ENCODE results near the gene SMIM38.
"Not testable (repeated sequence)": the region's sequence is repeated elsewhere in the genome, so short reads cannot be mapped to it uniquely, and the experiment has no call there.

The SMIM38 gene

GRCh38 chr11:69122630-69123431 is 32.9 kb upstream of the SMIM38 start:
- DNase-seq, result peak; percentile 82

- DNase-seq, result no peak
These were observed 31.9 kb upstream of the SMIM38 start for GRCh38 chr11:69123593-69124545.

- no peak for DNase-seq
These were observed 29.9 kb upstream of the SMIM38 start for GRCh38 chr11:69125861-69126260.

- no peak for DNase-seq
These were observed 29.4 kb upstream of the SMIM38 start for GRCh38 chr11:69126286-69126685.

- no peak for DNase-seq
These were observed 28.5 kb upstream of the SMIM38 start for GRCh38 chr11:69127081-69127850.

- DNase-seq, result no peak
These were observed 27.9 kb upstream of the SMIM38 start for GRCh38 chr11:69127884-69128283.

- no peak for DNase-seq
These were observed 26.7 kb upstream of the SMIM38 start for GRCh38 chr11:69129053-69129452.

GRCh38 chr11:69129647-69130046 is 26.1 kb upstream of the SMIM38 start:
- DNase-seq, result no peak

- DNase-seq, result no peak
These were observed 25.1 kb upstream of the SMIM38 start for GRCh38 chr11:69130654-69131053.

GRCh38 chr11:69131121-69131566 is 24.6 kb upstream of the SMIM38 start:
- no peak for DNase-seq

GRCh38 chr11:69131644-69132300 is 24.0 kb upstream of the SMIM38 start:
- DNase-seq, result no peak

GRCh38 chr11:69132301-69132670 is 23.4 kb upstream of the SMIM38 start:
- DNase-seq, result no peak

- DNase-seq, result no peak
These were observed 22.5 kb upstream of the SMIM38 start for GRCh38 chr11:69133251-69133650.

- DNase-seq, result not testable (repeated sequence)
These were observed 21.6 kb upstream of the SMIM38 start for GRCh38 chr11:69134182-69134581.

- no peak for DNase-seq
These were observed 20.8 kb upstream of the SMIM38 start for GRCh38 chr11:69134957-69135356.

- no peak for DNase-seq
These were observed 20.0 kb upstream of the SMIM38 start for GRCh38 chr11:69135420-69136363.

- no peak for DNase-seq
These were observed 19.3 kb upstream of the SMIM38 start for GRCh38 chr11:69136471-69136870.

GRCh38 chr11:69137151-69137844 is 18.4 kb upstream of the SMIM38 start:
- no peak for DNase-seq

GRCh38 chr11:69138265-69138664 is 17.5 kb upstream of the SMIM38 start:
- DNase-seq, result no peak

GRCh38 chr11:69140161-69140560 is 15.6 kb upstream of the SMIM38 start:
- not testable (repeated sequence) for DNase-seq

GRCh38 chr11:69140635-69141034 is 15.1 kb upstream of the SMIM38 start:
- no peak for DNase-seq

Measured in stimulated activated naive CD4-positive, alpha-beta T cell treated with Interleukin-2 at 50 U/mL for 16 hours (primary cell).